Motor neuron (in vitro differentiated cells): Measurements from ENCODE around the gene FBP2. TPM values are rescaled to one million over a fixed set of nuclear protein-coding genes. Genes with fewer than 3 reads are reported as not detected.
"Not testable (repeated sequence)": the region's sequence is repeated elsewhere in the genome, so short reads cannot be mapped to it uniquely, and the experiment has no call there.

Source experiments
- ATAC-seq, 8 experiments: fragments of 200-7000 bp; cut with Tn5 transposase; replicated peaks in 6 of 8; 2 replicates each; pipeline ENCODE4 v1.8.0; 2021; ENCODE audit warnings: mild to moderate bottlenecking in 8 of 8, moderate library complexity in 8 of 8
- H3K27ac ChIP-seq, 2 donors: fragments of 250-450 bp; sonication (Bioruptor Pico); 2 replicates each; pipeline ENCODE4 v1.9.0; 2021; ENCODE audit warnings: antibody characterized with exemption in 2 of 2, mild to moderate bottlenecking in 2 of 2, moderate library complexity in 1 of 2
- H3K4me1 ChIP-seq, 2 donors: fragments of 250-450 bp; sonication (Bioruptor Pico); replicated peaks in 1 of 2; 2 replicates each; pipeline ENCODE4 v1.6.1; 2021; ENCODE audit warnings: antibody characterized with exemption in 2 of 2, mild to moderate bottlenecking in 2 of 2, moderate library complexity in 1 of 2
- H3K4me3 ChIP-seq, 5 donors: fragments of 250-450 bp; sonication (Bioruptor Pico); 2 replicates each; pipeline ENCODE4 v1.9.0; 2021; ENCODE audit warnings: antibody characterized with exemption in 5 of 5, mild to moderate bottlenecking in 5 of 5, moderate library complexity in 4 of 5
- WGBS, 10 experiments: fragments of 450-650 bp; shearing (Covaris generic); methylation state at CpG; one replicate each; pipeline ENCODE4 v1.0.0; 2022; 5-methylcytosine and 5-hydroxymethylcytosine counted together
- in situ Hi-C, 9 experiments: fragments of 400-800 bp; cut with MboI; loops; one replicate each; pipeline ENCODE4 v1.15.0; 2021; ENCODE audit warnings: low sequenced_read_pairs in 9 of 9, low pct_unique_long_range_greater_than_20kb in 2 of 9; ENCODE audit not compliant: unreplicated experiment in 9 of 9
- total RNA-seq, 8 experiments: library from RNA; unstranded; fragments of 300-600 nt; gene quantifications; 2 replicates each; pipeline versions ENCODE4 v1.2.3 to v1.2.4, GENCODE V29; 2022

Gene FBP2
- total RNA-seq, 8 experiments from 2014 or later, result 0.05 to 0.42 (median 0.29) TPM; not detected in 5

DNA sequence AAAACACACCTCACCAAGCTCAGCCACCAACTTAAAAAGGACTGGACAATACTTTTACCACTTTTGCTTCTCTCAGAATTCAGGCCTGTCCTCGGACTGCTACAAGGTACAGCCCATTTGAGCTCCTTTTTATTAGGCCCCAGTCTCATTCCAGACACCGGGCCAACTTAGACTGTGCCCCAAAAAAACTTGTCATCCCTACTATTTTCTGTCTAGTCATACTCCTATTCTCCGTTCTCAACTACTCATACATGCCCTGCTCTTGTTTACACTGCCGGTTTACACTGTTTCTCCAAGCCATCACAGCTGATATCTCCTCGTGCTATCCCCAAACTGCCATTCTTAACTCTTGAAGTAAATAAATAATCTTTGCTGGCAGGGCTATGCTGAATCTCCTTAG is 49.3 kb downstream of the FBP2 start:
- ATAC-seq, H3K4me1 ChIP-seq, H3K4me3 ChIP-seq, H3K27ac ChIP-seq, in situ Hi-C loops: not testable (repeated sequence)
- WGBS, 10 experiments, result no CpG with 5 or more reads among the region's 5 CpGs

- no peak for ATAC-seq
- WGBS, 10 experiments, result 21 to 100% (median 100%) methylated on average over 1 to 4 of the region's 4 CpGs; no CpG with 5 or more reads in 2 of the 10 experiments
- H3K4me1 ChIP-seq, result no peaks in the 10 kb centered on the region
- in situ Hi-C loops, result no loop called here
- no peak overlapping the region for H3K27ac ChIP-seq
- H3K4me3 ChIP-seq, result no peak overlapping the region
Observed at GRCh38 chr9:94538908-94539307, 54.7 kb downstream of the FBP2 start.

DNA sequence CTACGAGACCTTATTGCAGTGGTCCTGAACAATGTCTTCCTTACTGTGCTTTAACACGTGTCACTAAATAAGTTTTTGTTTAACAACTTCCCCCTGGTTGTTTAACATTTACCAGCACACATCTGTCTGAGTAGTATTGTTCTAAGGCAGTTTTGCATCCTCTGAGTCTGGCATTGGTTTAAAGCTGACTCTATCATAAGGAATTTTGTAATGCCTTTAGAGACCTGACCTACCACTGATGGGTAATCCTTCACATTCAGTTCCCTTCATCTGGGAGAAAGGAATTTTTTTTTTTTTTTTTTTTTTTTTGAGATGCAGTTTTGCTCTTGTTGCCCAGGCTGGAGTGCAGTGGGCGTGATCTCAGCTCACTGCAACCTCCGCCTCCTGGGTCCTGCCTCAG is 58.7 kb downstream of the FBP2 start:
- ATAC-seq, result no peak
- in situ Hi-C loops, result no loop called here
- WGBS, 10 experiments, result 17 to 91% (median 56%) methylated on average over 1 to 4 of the region's 4 CpGs; no CpG with 5 or more reads in 1 of the 10 experiments

GRCh38 chr9:94533601-94534000 is 60.0 kb downstream of the FBP2 start:
- 25 to 100% (median 85%) methylated on average over 2 to 10 of the region's 10 CpGs; no CpG with 5 or more reads in 1 of the 10 experiments for WGBS, 10 experiments
- Histone ChIP-seq H3K4me1 (no peaks in the 10 kb centered on the region), H3K27ac (no peak overlapping the region), H3K4me3 (no peak overlapping the region)
- ATAC-seq, result no peak
- in situ Hi-C loops, result no loop called here

More for the DNA sequence above, 58.7 kb downstream of the FBP2 start:
- no peak overlapping the region for H3K4me3 ChIP-seq
- no peaks in the 10 kb centered on the region for H3K4me1 ChIP-seq
- H3K27ac ChIP-seq, result no peak overlapping the region

- H3K27ac ChIP-seq, result no peak overlapping the region
- H3K4me3 ChIP-seq, result no peak overlapping the region
- 14 to 60% (median 17%) methylated on average over 1 of the region's 1 CpG; no CpG with 5 or more reads in 7 of the 10 experiments for WGBS, 10 experiments
- ATAC-seq, result no peak
- H3K4me1 ChIP-seq, result no peaks in the 10 kb centered on the region
- in situ Hi-C loops, result no loop called here
Observed at GRCh38 chr9:94533155-94533554, 60.5 kb downstream of the FBP2 start.

DNA sequence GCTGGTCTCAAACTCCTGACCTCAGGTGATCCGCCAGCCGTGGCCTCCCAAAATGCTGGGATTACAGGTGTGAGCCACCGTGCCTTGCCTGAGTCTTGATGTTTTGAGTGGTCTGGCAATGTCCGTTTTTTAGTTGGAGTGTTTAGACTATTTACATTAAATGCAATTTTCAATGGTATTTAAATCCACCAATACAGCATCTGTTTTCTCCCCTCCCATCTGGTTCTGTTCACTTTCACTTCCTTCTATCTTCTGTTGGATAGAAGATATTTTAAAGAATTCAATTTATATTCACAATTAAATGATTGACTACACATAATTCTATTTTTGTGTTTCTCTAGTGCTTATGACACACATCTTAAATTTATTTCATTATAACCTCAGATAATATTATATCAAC is 64.7 kb downstream of the FBP2 start:
- Histone ChIP-seq H3K27ac (no peak overlapping the region), H3K4me1 (no peaks in the 10 kb centered on the region), H3K4me3 (no peak overlapping the region)
- WGBS, 10 experiments, result 16 to 100% (median 64%) methylated on average over 1 to 4 of the region's 4 CpGs; no CpG with 5 or more reads in 2 of the 10 experiments
- in situ Hi-C loops, result no loop called here
- ATAC-seq, result no peak

DNA sequence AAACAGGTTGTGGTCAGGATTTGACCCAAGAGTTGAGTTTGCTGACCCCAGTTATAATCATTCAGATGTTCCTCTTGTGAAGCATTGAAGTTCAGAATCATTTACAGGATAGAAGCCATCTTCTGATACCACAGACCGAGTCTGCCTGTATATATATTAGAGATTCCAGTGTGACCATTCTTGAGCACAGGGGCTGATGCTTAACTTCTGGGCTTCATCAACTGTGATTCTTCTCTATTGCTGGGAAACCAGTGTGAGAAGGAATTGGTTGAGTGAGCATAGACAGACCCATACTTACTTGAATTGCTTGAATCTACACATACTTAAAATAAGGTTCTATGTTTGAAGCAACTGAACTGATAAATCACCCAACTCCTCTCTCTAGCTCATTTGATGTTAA is 66.7 kb downstream of the FBP2 start:
- 0 to 38% (median 38%) methylated on average over 1 of the region's 1 CpG; no CpG with 5 or more reads in 7 of the 10 experiments for WGBS, 10 experiments
- ATAC-seq, result no peak
- Histone ChIP-seq H3K4me3 (no peak overlapping the region), H3K27ac (no peak overlapping the region), H3K4me1 (no peaks in the 10 kb centered on the region)
- in situ Hi-C loops, result no loop called here

DNA sequence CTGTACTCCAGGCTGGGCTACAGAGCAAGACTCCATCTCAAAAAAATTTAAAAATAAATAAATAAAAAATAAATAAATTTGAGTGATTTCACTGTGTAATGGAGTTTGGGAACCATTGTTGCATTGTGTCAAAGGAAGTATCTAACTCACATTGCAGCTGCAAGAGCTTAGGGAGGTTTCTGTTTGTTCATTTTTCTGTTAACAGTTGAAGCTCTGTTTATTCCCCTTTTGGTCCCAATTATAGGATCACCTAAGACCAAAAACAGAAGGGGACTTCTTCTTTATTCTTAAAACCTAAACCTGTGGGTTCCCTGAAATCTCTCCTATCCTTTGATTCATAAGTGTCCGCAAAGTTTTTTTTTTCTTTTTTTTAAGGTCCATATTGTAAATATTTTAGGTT is 67.4 kb downstream of the FBP2 start:
- Histone ChIP-seq H3K4me3 (no peak overlapping the region), H3K27ac (no peak overlapping the region), H3K4me1 (no peaks in the 10 kb centered on the region)
- WGBS, 10 experiments, result 33 to 100% (median 85%) methylated on average over 1 of the region's 1 CpG; no CpG with 5 or more reads in 3 of the 10 experiments
- ATAC-seq, result no peak
- in situ Hi-C loops, result no loop called here

DNA sequence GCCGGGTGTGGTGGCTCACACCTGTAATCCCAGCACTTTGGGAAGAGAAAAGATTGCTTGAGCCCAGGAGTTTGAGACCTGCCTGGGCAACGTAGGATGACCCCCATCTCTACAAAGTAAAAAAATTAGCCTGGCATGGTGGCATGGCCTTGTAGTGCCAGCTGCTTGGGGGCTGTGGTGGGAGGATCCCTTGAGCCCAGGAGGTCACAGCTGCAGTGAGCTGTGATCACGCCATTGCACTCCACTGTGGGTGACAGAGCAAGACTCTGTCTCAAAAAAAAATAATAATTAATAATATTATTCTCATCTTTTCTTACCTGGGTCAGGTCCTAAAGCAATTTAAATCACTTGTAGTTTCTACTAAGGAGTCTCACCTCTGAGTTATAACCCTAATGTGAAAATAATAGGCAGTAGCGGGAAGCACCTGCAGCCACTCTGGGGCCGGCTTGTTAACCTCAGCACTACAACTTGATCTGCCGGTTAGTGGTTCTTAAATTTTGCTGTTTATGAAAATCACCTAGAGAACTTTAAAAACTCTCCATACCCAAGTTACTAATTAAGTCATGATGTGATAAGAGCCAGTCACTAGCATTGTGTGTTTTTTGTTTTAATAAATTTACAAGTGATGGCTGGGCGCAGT is 68.1 kb downstream of the FBP2 start:
- ATAC-seq, result no peak
- no peak overlapping the region for H3K4me3 ChIP-seq
- 14 to 100% (median 89%) methylated on average over 1 to 7 of the region's 7 CpGs; no CpG with 5 or more reads in 1 of the 10 experiments for WGBS, 10 experiments
- in situ Hi-C loops, result no loop called here
- H3K27ac ChIP-seq, result no peak overlapping the region
- H3K4me1 ChIP-seq, result no peaks in the 10 kb centered on the region

DNA sequence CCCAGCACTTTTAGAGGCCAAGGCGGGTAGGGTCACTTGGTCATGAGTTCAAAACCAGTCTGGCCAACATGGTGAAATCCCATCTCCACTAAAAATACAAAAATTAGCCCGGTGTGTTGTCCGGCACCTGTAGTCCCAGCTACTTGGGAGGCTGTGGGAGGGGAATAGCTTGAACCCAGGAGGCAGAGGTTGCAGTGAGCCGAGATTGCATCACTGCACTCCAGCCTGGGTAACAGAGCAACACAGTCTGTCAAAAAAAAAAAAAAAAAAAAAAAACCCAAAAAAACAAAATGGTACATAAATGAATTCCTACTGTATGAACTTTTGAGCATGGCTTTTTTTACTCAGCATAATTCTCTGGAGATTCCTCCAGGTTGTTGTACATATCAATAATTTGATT is 76.4 kb downstream of the FBP2 start:
- H3K27ac ChIP-seq, result no peak overlapping the region
- 10 to 100% (median 71%) methylated on average over 1 to 3 of the region's 4 CpGs; no CpG with 5 or more reads in 3 of the 10 experiments for WGBS, 10 experiments
- no peak for ATAC-seq
- no peak overlapping the region for H3K4me3 ChIP-seq
- in situ Hi-C loops, result no loop called here
- H3K4me1 ChIP-seq, result no peaks in the 10 kb centered on the region

GRCh38 chr9:94514722-94515121 is 78.9 kb downstream of the FBP2 start:
- in situ Hi-C loops, result no loop called here
- no peak for ATAC-seq
- 20 to 89% (median 71%) methylated on average over 1 to 3 of the region's 3 CpGs; no CpG with 5 or more reads in 2 of the 10 experiments for WGBS, 10 experiments

GRCh38 chr9:94511955-94512265 is 81.7 kb downstream of the FBP2 start:
- 22 to 93% (median 63%) methylated on average over 2 of the region's 2 CpGs; no CpG with 5 or more reads in 4 of the 10 experiments for WGBS, 10 experiments
- Histone ChIP-seq H3K27ac (no peak overlapping the region), H3K4me1 (no peaks in the 10 kb centered on the region), H3K4me3 (no peak overlapping the region)
- no peak for ATAC-seq
- in situ Hi-C loops, result no loop called here

More at GRCh38 chr9:94514722-94515121, 78.9 kb downstream of the FBP2 start:
- H3K4me3 ChIP-seq, result no peak overlapping the region
- H3K4me1 ChIP-seq, result no peaks in the 10 kb centered on the region
- H3K27ac ChIP-seq, result no peak overlapping the region

DNA sequence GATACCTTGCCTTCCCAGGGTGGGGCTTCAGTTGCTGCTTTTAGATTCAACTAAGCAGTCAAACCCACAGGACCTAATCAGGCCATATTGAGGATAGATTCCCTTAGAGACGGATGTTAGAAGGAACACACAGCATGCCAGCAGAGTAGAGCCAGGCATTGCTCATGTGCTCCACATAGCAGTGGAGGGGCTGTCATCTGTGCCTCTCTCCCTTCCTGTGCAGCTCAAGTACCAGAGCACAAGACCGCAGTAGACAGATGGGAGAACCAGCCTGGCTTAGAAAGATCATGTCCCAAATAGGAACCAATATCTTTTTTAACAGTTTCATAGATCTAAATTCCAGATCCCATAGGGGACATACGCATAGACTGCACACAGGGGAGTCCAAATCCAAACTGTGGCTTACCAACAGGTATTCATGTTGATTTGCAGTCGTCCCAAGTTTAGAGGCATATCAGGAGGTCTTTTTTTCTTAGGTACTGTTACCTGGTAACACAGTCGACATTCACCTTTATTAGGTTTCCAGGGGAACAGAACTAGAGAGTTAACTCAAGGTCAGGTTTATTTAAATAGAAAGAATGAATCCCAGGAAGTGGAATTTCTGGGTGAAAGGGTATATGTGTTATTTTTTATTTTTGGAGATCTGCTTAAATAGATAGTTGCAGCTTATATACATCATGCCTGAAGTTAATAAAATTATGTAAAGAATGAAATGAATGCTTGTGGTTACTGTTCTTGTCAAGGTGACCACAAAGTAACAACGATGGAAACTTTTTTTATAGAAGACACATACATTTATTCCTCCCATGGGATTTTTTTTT is 82.3 kb downstream of the FBP2 start:
- peak in 1 of 8 experiments; percentile 93 for ATAC-seq
- Histone ChIP-seq H3K4me1 (no peaks in the 10 kb centered on the region), H3K4me3 (no peak overlapping the region), H3K27ac (no peak overlapping the region)
- WGBS, 10 experiments, result 6 to 90% (median 67%) methylated on average over 1 to 6 of the region's 6 CpGs
- in situ Hi-C loops, result no loop called here
